Stimulated activated CD8-positive, alpha-beta memory T cell treated with anti-CD3 and anti-CD28 coated beads, Interleukin-7, amount 100 ng/mL, for 24 hours (primary cell): ENCODE measurements around the gene ABHD12.

Experiments
- DNase-seq: peaks from one replicate; pipeline ENCODE4 v3.0.0-alpha.2; 2020; ENCODE audit warnings: low read depth

Gene ABHD12

DNA sequence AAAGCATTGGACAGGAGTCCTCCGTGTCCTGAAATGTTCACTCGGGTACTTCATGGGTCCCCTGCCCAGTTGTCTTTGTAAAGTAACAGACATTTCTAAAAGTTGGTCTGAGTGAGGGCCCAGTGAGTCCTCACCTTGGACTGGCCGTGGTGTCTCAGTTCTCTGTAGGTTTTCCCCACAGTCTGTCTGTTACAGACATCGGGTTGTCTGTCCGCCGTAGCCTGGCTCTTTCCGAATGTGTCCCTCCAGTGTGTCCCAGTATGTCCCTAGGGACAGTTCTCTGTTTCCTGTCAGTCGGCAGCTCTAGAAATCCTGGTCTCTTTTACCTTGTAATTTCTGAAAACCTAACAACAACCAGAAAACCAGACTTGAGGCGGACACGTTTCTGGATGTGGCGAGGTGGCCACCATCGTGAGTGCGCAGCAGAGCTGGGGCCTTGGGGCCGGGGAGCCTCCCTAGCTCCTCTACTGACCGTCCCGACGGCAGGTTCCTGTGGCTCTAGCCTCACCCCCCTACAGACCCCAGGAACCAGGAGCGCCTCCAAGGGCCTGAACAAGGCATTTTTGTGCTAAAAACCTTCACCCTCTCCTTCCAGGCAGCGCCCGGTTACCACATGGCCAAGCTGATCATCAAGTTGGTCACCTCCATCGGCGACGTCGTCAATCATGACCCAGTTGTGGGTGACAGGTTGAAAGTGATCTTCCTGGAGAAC lies 100.6 kb downstream of the ABHD12 start:
- no peak for DNase-seq

DNA sequence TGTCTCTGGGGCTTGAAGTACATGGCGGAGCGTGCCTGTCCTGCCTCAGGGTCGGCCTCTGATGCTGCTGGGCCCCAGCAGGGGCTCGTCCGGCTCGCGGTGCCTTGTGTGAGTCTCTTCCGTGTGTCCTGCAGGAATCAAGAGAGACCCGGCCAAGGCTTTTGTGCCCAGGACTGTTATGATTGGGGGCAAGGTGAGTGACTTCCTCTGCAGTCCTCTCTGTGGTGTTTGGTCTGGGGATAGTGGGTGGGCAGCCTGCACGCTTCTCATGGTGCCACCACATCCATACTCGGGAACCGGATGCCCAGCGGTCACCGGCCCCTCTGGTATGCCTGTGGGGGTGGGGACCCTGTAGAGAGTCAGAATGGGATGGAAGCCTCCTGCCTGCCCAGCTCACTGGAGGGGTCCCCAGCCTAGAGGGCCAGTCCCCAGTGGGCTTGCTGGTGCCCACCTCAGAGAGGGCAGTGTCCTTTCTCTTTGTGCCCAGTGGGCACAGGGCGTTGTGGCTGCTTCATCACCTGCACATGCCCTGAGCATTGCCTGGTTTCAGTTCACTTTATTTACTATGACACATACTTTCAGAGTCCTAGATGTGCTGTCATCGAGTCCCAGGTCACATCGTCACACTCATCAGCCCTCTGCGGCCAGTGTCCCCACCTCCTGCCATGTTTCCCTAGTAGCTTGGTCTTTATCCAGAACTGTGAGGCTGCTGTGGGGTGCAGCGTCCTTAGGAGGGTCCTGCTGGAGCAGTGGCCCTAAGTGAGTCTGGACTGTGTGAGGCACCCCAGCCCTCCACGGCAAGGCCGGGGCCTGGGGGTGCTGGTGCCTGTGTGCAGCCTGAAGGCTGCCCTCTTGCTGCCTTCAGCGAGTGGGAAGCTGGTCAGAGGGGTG lies 102.1 kb downstream of the ABHD12 start:
- no peak for DNase-seq

GRCh38 chr20:25287631-25288290 lies 102.9 kb downstream of the ABHD12 start:
- no peak for DNase-seq

DNA sequence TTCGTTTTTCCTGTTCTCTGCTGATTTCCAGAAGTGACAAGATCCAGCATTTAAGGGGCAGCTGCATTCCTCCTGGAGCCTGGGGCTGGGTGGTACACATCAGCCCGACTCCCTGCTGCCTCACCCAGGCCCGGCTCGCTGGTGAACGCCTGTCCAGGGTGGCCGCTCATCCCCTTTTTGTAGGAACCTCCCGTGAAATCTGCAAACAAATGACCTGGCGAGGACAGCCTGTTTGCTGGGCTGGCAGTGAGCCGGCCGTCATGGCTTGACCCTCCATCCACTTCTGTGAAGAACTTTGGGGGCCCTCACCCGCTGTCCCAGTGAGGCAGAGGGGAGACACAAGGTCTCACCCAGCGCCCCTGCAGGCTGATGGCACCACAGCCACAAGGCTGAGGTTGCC lies 103.7 kb downstream of the ABHD12 start:
- no peak for DNase-seq

DNA sequence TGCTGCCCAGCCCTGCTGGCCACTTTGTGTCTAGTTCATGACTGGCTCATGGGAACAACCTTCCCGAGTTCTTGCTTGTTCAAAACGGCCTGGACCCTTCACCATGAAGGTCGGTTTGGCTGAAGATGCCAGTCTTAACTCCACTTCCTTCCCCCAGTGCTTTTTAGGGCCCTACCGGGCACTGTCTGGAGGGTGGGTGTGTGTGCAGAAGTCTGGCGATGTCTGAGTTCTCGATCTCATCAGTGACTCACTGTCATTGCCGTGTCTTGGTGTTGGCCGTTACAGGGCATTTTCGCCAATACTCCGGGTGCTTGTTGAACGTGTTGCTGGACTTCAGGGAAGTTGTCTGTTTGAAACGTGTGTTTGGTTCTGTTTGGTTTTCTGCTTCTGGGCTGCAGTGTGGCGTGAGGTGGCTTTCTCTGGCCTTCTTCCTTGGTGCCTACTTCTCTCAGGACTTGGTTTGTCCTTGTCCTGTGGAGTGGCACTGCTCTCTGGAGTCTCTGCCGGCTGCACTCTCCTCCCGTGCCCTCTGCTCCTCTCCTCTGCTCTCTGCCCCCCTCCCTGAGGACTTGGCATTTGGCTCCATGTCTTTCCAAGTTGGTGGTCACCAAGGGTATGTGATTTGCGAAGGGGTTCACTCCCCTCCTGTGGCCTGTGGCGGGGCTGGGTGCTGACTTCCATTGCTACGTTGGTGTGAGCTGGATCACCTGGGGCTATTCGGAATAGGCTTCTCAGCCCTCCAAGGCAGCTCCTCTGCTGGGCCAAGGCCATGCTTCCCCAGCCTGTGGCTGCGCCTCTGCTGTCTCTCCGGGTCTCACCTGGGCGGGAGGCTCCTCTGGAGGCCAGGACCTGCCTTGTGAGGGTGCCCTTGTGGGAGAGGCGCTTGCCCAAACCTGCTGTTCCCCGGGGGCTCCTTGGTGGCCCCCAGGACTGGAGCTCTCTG lies 104.5 kb downstream of the ABHD12 start:
- DNase-seq: no peak

DNA sequence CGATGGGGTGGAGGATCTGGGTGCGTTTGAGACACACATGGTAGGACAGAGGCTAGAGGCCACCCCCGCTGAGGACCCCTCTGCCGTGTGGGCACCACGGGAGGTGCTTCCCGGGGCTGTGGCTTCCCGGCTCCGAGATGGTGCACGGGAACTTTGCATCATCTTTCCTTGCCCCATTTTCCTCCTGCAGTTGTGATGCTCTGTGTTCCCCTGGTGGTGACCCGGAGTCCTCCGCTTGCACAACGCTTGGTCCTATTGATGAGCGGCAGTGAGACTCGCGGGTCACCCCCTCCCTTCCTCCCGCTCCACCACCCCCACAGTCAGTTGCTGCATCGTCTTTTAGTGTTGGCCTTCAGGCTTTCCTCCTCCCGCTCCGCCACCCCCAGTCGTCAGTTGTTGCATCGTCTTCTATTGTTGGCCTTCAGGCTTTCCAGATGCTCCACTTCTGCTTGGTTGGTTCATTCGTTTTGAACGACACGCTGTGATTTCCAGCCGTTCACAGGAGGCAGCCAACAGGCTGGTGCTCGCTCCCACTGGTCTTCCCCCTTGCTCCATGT lies 105.5 kb downstream of the ABHD12 start:
- DNase-seq: no peak

- no peak for DNase-seq
These were observed 106.5 kb downstream of the ABHD12 start for GRCh38 chr20:25284131-25284601.

DNA sequence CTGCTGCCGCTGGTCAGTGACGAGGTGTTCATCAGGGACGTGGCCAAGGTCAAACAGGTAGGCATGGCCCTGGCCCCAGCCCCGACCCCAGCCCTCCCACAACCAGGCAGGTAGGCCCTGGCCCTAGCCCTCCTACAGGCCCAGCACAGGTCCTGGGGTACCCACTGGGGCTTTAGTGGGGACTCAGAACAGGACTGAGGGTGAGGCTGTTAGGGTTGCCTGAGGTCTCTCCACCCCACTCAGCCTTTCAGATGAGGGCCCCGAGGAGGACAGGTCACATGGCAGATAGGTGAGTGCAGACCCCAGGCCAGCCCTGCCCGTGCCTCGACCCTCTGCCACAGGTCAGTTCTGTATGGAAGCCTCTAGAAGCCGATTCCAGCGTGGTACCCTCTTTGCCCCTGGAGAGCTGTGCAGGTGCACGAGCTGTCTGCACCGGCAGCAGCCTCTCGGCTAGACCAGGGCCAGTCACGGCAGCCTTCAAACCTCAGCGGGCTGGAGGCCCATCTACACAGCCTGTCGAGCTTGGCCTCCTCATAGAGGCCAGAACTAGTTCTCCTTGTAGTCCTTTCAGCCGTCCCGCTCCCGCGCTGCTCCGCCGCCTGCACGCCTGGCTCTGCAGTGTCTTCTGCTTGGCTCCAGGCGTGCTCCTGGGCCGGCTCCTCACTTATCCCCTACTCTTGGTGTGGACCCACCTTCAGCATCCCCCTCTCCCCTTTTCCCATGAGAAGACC lies 107.2 kb downstream of the ABHD12 start:
- DNase-seq: no peak

DNA sequence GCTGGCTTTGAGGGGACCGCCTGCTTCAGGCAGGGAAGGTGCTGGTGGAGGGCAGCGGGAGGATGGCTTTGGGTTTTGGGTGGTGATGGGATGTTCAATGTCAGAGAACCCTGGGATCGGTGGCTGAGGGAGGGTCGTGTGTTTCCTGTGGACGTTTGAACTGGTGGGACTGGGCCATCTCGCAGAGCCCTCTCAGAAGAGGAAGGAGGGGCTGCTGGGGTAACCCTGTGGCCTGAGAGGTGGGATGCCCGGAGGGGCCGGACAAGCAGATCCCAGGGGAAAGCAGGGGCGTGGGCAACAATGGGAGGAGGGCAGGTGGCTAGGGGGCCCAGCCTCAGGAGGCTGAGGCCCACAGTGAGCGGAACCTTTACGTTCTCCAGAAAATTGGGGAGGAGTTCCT lies 107.8 kb downstream of the ABHD12 start:
- no peak for DNase-seq

GRCh38 chr20:25282034-25282781 lies 108.4 kb downstream of the ABHD12 start:
- no peak for DNase-seq

DNA sequence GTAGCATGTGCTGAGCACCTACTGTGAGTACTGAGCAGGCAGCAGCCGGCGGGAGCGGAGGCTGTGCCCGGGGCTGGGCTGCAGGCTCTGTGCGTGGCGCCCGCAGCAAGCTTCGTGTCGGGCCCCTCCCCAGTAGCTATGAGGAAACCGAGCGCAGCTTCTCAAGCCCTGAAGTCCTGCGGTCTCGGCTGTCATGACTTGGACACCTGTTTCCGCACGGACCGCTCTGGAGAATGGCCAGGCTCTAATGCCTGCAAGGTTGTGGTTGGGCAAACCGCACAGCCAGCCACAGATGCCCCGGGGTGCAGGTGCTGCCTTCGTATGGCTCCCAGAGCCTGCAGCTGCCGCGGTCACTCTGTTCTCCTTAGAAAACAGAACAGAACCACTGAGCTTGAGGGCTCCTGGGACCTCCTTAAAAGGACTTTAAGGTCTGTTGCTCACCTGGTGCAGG lies 109.1 kb downstream of the ABHD12 start:
- DNase-seq: no peak

GRCh38 chr20:25280574-25281535 lies 109.8 kb downstream of the ABHD12 start:
- DNase-seq: no peak

DNA sequence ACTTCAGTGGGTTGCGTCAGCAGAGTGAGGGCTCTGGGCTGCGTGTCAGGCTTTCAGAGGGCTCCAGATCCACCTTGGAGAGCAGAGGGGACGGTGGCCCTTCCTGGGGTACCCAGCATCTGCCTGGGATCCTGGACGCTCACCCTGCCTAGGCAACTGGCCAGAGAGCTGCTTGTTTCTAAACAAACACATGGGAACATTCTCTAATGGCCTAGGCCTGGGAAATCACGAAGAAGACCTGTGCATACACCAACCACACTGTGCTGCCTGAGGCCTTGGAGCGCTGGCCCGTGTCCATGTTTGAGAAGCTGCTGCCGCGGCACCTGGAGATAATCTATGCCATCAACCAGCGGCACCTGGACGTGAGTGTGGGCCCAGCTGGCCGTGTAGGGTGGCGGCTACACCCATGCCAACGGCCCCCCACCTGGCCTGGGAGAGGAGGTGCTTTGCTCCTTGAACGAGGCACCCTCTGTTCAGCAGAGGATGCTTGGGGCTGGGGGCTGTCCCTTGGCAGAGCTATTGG lies 110.5 kb downstream of the ABHD12 start:
- no peak for DNase-seq

- no peak for DNase-seq
These were observed 111.2 kb downstream of the ABHD12 start for GRCh38 chr20:25279403-25279802.

DNA sequence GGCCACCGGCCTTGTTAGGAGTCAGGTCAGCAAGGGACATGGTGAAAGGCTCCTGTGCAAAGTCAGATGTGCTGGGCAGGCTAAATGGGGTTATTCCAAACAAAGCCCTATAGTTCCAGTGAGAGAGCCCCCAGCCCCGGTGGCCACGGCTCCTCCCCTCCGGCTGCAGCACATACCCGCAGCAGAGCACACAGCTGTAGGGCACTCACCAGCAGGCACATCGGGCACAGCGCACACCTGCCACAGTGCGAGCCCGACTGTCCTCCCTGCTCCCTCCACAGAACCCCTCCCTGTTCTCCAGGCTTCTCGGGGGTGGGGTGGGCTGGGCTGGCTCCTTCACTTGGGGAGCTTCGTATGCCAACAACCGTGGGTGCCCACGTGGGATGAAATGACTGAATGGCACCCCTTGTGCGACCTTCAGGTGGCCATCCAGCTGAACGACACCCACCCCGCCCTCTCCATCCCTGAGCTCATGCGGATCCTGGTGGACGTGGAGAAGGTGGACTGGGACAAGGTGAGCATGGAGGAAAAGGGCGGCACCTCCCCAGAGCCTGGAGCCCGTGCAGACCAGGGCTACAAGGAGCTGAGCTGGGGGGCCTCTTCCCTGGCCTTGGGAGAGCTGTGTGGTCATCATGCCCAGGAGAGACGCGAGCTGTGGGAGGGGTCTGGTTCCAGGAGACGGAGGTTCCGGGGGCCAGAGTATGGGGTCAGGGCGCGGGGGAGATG lies 111.8 kb downstream of the ABHD12 start:
- no peak for DNase-seq

GRCh38 chr20:25277941-25278521 lies 112.6 kb downstream of the ABHD12 start:
- no peak for DNase-seq
